GM23338 (cell line): ENCODE measurements around the gene RPA3.

ENCODE experiments used
- CREB1 ChIP-seq: fragments of 250-450 bp; sonication (Bioruptor Pico); IDR thresholded peaks from 2 replicates; pipeline ENCODE4 v1.5.0; 2020; ENCODE audit warnings: low read depth, mild to moderate bottlenecking, moderate library complexity
- EZH2 ChIP-seq: fragments of 200-600 bp; sonication (generic); IDR thresholded peaks from one replicate; pipeline ENCODE4 v1.8.0; 2017; ENCODE audit warnings: antibody characterized with exemption, mild to moderate bottlenecking, low read depth; ENCODE audit not compliant: unreplicated experiment
- EZH2phosphoT487 ChIP-seq: fragments of 200-600 bp; sonication (generic); IDR thresholded peaks from one replicate; pipeline ENCODE4 v1.8.1; 2018; ENCODE audit warnings: antibody characterized with exemption; ENCODE audit not compliant: unreplicated experiment
- JUNB ChIP-seq: IDR thresholded peaks from one replicate; pipeline ENCODE4 v1.6.1; 2016; ENCODE audit warnings: antibody characterized with exemption; ENCODE audit not compliant: unreplicated experiment
- NANOG ChIP-seq: IDR thresholded peaks from 2 replicates; pipeline ENCODE4 v1.6.1; 2016; ENCODE audit warnings: antibody characterized with exemption, borderline replicate concordance
- POLR2AphosphoS5 ChIP-seq: IDR thresholded peaks from 2 replicates; pipeline ENCODE4 v1.6.1; 2016; ENCODE audit warnings: antibody characterized with exemption, low read depth
- STAT1 ChIP-seq: IDR thresholded peaks from one replicate; pipeline ENCODE4 v1.6.1; 2016; ENCODE audit warnings: antibody characterized with exemption; ENCODE audit not compliant: unreplicated experiment
- ZNF114 ChIP-seq: fragments of 250-450 bp; sonication (Bioruptor Pico); IDR thresholded peaks from 2 replicates; pipeline ENCODE4 v1.5.0; 2020; ENCODE audit warnings: mild to moderate bottlenecking, moderate library complexity
- ZNF331 ChIP-seq: fragments of 250-450 bp; sonication (Bioruptor Pico); IDR thresholded peaks from 2 replicates; pipeline ENCODE4 v1.5.0; 2020; ENCODE audit warnings: low read depth, mild to moderate bottlenecking, moderate library complexity
- TF ChIP-seq, protein P1 (sequence below), 2 experiments: fragments of 200-600 bp in 1 of 2; sonication (generic) in 1 of 2; conservative IDR thresholded peaks; 2 replicates each; pipeline versions ENCODE4 v1.5.1 to v1.6.1; 2016 to 2017; ENCODE audit warnings: antibody characterized with exemption in 2 of 2, low read depth in 2 of 2, mild to moderate bottlenecking in 2 of 2, moderate library complexity in 1 of 2
- TF ChIP-seq, protein P2 (sequence below): IDR thresholded peaks from one replicate; pipeline ENCODE4 v1.6.1; 2018; ENCODE audit warnings: antibody characterized with exemption; ENCODE audit not compliant: unreplicated experiment
- TF ChIP-seq, protein P3 (sequence below): fragments of 250-450 bp; sonication (Bioruptor Pico); IDR thresholded peaks from 2 replicates; pipeline ENCODE4 v1.5.0; 2020; ENCODE audit warnings: mild to moderate bottlenecking, moderate library complexity
- TF ChIP-seq, protein P4 (sequence below): IDR thresholded peaks from 2 replicates; pipeline ENCODE4 v1.6.1; 2016; ENCODE audit warnings: antibody characterized with exemption

DNA sequence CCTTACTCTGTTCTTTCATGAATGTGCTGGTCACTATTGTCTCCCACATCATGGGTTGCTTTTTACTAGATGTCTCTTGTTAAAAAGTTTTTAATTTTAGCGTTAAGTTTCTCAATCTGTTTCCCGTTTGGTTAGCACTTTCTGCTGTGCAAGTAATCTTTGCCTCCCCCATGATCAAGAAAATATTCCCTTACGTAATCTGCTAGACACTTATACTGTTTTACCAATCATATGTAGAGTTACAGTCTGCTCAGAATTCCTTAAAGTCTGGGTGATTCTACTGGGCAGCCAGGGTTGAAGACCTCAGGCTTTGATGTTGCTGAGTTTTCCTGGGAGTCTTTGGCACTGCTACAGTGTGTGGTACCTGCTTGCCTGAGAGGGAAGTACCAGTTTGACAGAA is 38.2 kb upstream of the RPA3 start:
- TF ChIP-seq EZH2 (no peak), EZH2phosphoT487 (no peak), POLR2AphosphoS5 (no peak), JUNB (no peak), ZNF114 (CRISPR knock-in tag) (no peak), STAT1 (no peak), CREB1 (CRISPR knock-in tag) (no peak), NANOG (no peak), ZNF331 (CRISPR knock-in tag) (no peak)
- TF ChIP-seq, protein P1, sequence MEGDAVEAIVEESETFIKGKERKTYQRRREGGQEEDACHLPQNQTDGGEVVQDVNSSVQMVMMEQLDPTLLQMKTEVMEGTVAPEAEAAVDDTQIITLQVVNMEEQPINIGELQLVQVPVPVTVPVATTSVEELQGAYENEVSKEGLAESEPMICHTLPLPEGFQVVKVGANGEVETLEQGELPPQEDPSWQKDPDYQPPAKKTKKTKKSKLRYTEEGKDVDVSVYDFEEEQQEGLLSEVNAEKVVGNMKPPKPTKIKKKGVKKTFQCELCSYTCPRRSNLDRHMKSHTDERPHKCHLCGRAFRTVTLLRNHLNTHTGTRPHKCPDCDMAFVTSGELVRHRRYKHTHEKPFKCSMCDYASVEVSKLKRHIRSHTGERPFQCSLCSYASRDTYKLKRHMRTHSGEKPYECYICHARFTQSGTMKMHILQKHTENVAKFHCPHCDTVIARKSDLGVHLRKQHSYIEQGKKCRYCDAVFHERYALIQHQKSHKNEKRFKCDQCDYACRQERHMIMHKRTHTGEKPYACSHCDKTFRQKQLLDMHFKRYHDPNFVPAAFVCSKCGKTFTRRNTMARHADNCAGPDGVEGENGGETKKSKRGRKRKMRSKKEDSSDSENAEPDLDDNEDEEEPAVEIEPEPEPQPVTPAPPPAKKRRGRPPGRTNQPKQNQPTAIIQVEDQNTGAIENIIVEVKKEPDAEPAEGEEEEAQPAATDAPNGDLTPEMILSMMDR (conservative IDR thresholded peaks at IDR 0.05; ENCODE audit: low read depth in 2 of 2) = no peak
- TF ChIP-seq, protein P2, sequence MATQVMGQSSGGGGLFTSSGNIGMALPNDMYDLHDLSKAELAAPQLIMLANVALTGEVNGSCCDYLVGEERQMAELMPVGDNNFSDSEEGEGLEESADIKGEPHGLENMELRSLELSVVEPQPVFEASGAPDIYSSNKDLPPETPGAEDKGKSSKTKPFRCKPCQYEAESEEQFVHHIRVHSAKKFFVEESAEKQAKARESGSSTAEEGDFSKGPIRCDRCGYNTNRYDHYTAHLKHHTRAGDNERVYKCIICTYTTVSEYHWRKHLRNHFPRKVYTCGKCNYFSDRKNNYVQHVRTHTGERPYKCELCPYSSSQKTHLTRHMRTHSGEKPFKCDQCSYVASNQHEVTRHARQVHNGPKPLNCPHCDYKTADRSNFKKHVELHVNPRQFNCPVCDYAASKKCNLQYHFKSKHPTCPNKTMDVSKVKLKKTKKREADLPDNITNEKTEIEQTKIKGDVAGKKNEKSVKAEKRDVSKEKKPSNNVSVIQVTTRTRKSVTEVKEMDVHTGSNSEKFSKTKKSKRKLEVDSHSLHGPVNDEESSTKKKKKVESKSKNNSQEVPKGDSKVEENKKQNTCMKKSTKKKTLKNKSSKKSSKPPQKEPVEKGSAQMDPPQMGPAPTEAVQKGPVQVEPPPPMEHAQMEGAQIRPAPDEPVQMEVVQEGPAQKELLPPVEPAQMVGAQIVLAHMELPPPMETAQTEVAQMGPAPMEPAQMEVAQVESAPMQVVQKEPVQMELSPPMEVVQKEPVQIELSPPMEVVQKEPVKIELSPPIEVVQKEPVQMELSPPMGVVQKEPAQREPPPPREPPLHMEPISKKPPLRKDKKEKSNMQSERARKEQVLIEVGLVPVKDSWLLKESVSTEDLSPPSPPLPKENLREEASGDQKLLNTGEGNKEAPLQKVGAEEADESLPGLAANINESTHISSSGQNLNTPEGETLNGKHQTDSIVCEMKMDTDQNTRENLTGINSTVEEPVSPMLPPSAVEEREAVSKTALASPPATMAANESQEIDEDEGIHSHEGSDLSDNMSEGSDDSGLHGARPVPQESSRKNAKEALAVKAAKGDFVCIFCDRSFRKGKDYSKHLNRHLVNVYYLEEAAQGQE = no peak
- TF ChIP-seq, protein P3, sequence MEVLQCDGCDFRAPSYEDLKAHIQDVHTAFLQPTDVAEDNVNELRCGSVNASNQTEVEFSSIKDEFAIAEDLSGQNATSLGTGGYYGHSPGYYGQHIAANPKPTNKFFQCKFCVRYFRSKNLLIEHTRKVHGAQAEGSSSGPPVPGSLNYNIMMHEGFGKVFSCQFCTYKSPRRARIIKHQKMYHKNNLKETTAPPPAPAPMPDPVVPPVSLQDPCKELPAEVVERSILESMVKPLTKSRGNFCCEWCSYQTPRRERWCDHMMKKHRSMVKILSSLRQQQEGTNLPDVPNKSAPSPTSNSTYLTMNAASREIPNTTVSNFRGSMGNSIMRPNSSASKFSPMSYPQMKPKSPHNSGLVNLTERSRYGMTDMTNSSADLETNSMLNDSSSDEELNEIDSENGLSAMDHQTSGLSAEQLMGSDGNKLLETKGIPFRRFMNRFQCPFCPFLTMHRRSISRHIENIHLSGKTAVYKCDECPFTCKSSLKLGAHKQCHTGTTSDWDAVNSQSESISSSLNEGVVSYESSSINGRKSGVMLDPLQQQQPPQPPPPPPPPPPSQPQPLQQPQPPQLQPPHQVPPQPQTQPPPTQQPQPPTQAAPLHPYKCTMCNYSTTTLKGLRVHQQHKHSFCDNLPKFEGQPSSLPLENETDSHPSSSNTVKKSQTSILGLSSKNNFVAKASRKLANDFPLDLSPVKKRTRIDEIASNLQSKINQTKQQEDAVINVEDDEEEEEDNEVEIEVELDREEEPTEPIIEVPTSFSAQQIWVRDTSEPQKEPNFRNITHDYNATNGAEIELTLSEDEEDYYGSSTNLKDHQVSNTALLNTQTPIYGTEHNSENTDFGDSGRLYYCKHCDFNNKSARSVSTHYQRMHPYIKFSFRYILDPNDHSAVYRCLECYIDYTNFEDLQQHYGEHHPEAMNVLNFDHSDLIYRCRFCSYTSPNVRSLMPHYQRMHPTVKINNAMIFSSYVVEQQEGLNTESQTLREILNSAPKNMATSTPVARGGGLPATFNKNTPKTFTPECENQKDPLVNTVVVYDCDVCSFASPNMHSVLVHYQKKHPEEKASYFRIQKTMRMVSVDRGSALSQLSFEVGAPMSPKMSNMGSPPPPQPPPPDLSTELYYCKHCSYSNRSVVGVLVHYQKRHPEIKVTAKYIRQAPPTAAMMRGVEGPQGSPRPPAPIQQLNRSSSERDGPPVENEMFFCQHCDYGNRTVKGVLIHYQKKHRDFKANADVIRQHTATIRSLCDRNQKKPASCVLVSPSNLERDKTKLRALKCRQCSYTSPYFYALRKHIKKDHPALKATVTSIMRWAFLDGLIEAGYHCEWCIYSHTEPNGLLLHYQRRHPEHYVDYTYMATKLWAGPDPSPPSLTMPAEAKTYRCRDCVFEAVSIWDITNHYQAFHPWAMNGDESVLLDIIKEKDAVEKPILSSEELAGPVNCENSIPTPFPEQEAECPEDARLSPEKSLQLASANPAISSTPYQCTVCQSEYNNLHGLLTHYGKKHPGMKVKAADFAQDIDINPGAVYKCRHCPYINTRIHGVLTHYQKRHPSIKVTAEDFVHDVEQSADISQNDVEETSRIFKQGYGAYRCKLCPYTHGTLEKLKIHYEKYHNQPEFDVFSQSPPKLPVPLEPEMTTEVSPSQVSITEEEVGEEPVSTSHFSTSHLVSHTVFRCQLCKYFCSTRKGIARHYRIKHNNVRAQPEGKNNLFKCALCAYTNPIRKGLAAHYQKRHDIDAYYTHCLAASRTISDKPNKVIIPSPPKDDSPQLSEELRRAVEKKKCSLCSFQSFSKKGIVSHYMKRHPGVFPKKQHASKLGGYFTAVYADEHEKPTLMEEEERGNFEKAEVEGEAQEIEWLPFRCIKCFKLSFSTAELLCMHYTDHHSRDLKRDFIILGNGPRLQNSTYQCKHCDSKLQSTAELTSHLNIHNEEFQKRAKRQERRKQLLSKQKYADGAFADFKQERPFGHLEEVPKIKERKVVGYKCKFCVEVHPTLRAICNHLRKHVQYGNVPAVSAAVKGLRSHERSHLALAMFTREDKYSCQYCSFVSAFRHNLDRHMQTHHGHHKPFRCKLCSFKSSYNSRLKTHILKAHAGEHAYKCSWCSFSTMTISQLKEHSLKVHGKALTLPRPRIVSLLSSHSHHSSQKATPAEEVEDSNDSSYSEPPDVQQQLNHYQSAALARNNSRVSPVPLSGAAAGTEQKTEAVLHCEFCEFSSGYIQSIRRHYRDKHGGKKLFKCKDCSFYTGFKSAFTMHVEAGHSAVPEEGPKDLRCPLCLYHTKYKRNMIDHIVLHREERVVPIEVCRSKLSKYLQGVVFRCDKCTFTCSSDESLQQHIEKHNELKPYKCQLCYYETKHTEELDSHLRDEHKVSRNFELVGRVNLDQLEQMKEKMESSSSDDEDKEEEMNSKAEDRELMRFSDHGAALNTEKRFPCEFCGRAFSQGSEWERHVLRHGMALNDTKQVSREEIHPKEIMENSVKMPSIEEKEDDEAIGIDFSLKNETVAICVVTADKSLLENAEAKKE (CRISPR knock-in tag) = no peak
- TF ChIP-seq, protein P4, sequence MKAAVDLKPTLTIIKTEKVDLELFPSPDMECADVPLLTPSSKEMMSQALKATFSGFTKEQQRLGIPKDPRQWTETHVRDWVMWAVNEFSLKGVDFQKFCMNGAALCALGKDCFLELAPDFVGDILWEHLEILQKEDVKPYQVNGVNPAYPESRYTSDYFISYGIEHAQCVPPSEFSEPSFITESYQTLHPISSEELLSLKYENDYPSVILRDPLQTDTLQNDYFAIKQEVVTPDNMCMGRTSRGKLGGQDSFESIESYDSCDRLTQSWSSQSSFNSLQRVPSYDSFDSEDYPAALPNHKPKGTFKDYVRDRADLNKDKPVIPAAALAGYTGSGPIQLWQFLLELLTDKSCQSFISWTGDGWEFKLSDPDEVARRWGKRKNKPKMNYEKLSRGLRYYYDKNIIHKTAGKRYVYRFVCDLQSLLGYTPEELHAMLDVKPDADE = no peak
